SK-N-SH (cell line): ENCODE measurements around the gene STARD13.

Experiments used
- CTCF ChIP-seq: fragments of 200-600 bp; sonication (generic); IDR thresholded peaks from 2 replicates; pipeline ENCODE4 v1.6.1; 2017; ENCODE audit warnings: antibody characterized with exemption, mild to moderate bottlenecking, moderate library complexity
- MXI1 ChIP-seq: IDR thresholded peaks from 2 replicates; pipeline ENCODE4 v1.6.1; 2012; ENCODE audit warnings: mild to moderate bottlenecking, low read depth, low read length, improper control_type of control experiment
- RXRA ChIP-seq: IDR thresholded peaks from 2 replicates; pipeline ENCODE4 v1.4.0; 2012; ENCODE audit warnings: low read depth, mild to moderate bottlenecking, borderline replicate concordance
- SIN3A ChIP-seq: IDR thresholded peaks from 2 replicates; pipeline ENCODE4 v1.6.1; 2012; ENCODE audit warnings: low read depth, mild to moderate bottlenecking, low read length, moderate library complexity, borderline replicate concordance
- TAF1 ChIP-seq: IDR thresholded peaks from 2 replicates; pipeline ENCODE4 v1.6.1; 2012; ENCODE audit warnings: low read depth, mild to moderate bottlenecking, low read length, moderate library complexity, borderline replicate concordance
- TCF12 ChIP-seq: IDR thresholded peaks from 2 replicates; pipeline ENCODE4 v1.4.0; 2012
- USF2 ChIP-seq: fragments of 150-350 bp; IDR thresholded peaks from 2 replicates; pipeline ENCODE4 v1.6.1; 2017; ENCODE audit warnings: antibody characterized with exemption, low read length, low read depth, borderline replicate concordance

GRCh38 chr13:33070713-33071112, 214.8 kb downstream of the STARD13 start:
- TF ChIP-seq MXI1 = no peak
- TF ChIP-seq CTCF = no peak
- TF ChIP-seq RXRA = no peak
- no peak for TF ChIP-seq TAF1
- TF ChIP-seq USF2 = no peak
- TF ChIP-seq TCF12 = no peak
- TF ChIP-seq SIN3A = no peak
